GM18511 (cell line): ENCODE results near the gene SUSD6.

Source experiments
- ATAC-seq: cut with Tn5 transposase; IDR thresholded peaks from one replicate; pipeline ENCODE4 v1.9.1; 2021; ENCODE audit warnings: mild to moderate bottlenecking, moderate library complexity; ENCODE audit not compliant: unreplicated experiment

SUSD6 gene, protein sequence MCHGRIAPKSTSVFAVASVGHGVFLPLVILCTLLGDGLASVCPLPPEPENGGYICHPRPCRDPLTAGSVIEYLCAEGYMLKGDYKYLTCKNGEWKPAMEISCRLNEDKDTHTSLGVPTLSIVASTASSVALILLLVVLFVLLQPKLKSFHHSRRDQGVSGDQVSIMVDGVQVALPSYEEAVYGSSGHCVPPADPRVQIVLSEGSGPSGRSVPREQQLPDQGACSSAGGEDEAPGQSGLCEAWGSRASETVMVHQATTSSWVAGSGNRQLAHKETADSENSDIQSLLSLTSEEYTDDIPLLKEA

DNA sequence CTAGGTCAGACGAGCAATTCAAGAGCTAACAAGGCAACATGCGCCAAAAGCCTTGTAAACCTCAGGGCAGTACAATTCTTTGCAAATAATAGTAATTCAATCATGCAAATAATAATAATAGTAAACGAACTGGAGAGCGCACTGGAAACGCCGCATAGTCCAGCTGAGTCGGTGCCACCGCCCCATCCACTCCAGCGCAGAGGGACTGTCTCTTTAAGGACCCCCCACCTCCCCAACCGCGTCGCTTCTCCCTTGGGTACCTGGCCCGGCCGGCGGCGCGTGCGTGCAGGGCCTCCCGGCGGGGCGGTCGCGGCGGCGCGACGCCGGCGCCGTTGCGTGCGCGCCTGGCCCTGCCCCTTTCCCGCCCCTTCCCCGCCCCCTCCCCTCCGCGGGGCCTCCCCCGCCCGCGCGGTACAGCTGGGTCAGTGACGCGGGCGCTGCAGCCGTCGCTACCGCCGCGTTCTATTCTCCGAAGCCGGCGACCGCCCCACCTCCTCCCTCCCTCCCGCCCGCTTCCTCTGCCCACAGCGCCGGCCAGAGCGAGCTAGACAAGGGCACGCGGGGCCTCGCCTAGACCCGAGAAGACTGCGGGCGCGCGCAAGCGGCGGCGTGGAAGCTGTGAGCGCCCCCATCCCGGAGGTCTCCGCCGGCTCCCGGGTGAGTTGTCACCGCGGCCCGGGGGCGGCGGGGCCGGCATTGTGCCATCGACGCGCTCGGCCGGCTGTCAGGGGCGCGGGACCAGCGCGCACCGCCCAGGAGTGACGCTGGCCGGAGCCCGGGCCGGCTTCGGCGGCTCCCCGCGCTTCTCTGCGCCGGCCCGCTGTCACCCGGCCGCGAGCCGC, at the start of gene SUSD6:
Gene SUSD6 (plus strand): TSS at position 425 of the 842 bp plus-strand sequence. CDS start 46,997 bp downstream, outside the sequence.
- peak; percentile 66 for ATAC-seq

DNA sequence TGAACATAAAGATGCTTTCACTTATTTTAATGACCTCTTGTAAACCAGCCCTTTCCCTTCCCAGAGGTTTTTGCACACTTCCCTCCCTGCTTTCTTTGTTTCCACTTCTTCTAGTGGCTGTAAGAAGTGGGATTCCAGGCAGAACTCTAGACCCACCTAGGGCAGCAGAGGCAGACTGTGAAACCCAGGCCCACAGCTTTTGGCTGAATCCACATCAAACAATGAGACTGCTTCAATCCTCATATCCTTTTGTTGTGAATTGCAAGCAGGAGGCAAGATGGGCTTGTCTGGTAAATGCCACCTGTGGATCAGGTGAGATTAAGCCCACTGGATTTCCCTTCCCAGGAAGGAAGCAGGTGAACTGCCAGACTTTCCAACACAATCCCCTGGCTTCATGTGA, 49.5 kb upstream of the SUSD6 start:
- no peak for ATAC-seq

DNA sequence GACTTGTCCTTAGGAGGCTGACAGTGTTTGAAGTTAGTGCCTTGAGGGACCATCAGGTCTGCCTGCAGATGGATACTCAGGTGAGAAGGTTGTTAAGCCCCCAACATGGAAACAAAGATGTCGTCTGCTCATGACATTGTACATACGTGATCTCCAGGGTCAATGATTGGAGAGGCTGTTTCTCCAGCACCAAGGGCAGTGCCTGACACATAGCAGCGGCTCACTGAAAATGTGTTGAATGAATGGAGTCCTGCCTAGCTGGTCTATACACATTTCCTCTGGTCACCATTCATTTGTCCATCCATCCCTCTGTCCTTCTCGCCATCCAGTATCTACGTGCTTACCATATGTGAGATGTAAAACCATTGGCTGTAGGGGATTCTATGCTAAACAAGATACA, 43.8 kb upstream of the SUSD6 start:
- no peak for ATAC-seq

DNA sequence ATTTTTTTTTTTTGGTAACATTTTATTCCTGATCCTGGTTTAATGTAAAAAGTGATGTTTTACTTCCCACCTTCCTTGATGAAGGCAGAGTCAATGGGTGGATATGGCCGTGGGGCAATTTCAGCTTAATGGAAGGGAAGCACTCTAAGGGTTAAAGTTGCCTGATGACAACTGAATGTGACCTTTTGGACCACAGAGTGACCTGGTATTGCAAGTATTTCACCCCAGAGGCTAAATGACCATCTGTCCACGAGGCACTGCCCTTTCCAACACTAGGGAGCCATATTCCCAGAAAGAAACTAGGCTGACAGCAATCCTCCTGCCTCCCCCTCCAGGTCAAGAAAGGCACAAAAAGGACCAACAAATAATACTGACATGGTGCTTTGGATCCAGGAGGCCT, 41.5 kb upstream of the SUSD6 start:
- no peak for ATAC-seq

DNA sequence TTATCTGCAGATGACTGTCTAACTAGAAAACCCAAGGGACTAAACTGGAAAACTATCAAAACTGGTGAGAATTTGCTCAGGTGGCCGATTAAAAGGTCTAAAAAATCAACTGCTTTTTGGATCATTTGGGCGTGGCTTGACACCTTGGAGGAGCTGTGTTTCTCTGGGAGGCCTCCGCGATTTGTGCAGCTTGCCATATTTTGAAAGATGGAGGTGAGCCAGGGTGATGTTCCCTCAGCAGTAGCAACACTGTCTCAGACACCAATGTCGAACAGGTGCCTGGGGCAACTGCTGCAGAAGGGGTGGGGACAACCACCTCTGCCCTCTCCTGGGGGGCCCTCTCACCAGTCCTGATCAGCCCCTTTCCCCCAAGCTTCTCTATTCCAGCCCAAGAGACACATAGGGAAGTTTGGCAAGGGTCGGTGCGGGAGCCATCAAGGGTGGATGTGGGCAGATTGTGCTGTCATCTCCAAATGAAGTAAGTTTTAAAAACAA, 40.5 kb upstream of the SUSD6 start:
- ATAC-seq = no peak

DNA sequence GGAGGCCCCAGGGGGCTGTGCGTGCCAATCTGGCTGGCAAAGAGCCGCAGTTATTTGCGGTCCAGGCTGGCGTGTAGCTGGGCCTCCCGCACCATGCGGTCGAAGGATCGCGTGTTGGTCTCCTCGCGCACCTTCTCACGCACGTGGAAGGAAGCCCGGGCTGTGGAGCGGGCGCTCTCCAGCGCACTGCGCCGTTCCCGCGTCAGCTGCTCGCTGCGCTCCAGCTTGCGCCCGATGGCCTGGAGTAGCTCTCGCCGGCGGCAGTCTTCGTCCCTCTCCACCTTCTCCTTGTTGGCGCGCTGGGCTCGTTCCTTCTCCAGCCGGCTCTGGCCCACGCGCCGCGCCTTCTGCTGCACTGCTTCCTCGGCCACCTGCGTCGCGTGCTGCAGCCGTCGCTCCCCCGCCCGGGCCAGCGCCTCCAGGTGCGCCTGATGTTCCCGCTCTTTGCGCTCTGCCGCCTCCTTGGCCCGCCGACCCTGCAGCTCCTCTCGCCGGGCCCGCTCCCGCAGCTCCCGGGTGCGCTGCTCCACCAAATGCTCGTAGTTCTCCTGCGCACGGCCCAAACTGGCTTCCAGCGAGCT, 39.9 kb upstream of the SUSD6 start:
- no peak for ATAC-seq

DNA sequence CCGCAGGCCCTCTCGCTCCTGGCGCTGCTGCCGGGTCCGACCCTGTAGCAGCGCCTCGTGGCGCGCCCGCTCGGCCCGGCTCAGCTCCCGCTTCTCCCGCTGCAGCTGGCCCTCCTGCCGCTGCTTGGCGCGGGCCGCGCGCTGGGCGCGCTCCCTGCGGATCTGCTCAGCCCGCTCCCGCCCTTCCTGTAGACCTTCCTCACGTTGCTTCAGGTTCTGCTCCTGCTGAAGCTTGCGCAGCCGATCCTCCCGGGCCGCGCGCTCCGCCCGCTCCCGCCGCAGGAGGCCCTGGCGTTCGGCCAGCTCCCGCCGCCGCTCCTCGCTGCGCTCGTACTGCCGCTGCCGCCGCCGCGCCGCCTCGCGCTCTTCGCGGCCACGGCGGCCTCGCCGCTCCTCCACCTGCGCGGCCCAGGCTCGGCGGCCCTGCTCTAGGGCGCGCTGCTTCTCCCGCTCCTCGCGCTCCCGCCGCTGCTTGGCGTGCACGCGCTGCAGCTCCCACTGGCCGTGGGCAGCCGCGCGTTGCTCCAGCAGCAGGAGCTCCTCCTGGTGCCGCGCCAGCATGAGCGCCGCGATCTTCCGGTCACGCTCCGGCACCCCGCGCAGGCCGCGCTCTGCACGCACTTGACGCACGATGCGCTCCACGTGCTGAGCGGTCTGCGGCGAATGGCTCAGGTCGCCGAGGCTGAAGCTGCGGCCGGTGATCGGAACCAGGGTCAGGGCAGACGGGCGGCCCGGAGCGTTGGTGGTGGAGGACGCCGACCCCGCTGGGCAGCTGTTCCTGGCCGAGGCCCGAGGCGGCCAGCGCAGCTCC, 39.2 kb upstream of the SUSD6 start:
- ATAC-seq = no peak

DNA sequence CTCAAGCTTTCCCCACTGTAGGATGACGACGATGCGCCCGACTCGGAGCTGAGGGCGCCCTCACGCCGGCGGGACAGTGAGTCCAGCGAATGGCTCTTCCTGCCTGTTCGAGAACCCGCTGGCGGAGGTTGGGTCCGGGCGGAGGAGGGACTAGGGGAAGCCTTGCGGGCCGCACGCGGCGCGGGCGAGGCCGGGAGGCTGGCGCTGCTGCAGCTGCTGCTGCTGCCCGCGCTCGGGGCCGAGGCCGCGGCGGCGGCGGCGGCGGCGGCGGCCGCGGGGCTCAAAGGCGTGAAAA, 38.6 kb upstream of the SUSD6 start:
- no peak for ATAC-seq

DNA sequence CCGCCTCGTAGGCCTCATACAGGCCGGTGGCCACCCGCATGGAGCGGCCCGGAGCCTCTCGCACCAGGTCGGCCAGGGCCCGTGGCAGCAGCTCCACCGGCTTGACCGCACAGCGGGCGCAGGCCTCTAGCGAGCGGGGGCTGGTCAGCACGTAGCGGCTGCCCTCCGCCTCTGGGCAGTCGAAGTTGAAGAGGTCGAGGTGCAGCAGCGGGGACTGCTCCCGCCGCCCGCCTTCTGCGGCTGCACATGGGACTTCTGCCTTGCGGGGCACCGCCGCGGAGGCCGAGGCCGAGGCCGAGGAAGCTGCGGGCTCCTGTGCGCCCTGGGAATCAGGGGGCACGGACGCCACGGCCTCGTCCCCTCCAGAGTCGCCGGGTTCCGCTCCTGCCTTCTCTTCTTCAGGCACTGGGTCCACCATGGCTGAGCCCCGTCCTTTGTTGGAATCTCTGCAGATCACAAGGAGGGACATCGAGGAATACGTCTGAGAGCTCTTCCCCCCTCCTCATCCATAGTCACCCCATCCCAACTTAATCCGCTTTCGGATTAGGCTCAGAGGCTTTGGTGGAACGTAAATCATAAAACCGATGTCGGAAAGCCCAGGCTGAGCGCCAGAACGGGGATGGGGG, 38.1 kb upstream of the SUSD6 start:
- ATAC-seq = no peak

DNA sequence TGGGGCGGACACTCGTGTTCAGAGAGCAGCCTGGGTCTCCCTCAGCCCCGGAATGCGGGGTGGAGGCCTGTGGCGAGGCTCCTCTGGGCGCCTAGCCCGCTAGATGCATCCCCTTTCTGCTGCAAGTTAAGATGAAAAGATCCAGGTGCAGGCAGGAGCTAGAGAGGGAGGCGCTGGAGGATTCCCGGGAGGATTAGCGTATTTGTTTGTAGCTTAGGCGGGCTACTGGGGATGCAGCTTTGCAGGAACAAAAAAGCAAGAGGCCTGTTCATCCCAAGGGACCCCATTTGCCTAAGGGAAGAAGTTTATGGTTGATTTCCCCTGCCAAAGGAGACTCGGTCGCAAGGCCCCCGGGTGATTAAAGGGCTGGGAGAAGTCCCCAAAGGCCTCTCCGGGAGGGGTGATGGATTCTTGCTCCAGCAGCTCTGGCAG, 37.5 kb upstream of the SUSD6 start:
- no peak for ATAC-seq

DNA sequence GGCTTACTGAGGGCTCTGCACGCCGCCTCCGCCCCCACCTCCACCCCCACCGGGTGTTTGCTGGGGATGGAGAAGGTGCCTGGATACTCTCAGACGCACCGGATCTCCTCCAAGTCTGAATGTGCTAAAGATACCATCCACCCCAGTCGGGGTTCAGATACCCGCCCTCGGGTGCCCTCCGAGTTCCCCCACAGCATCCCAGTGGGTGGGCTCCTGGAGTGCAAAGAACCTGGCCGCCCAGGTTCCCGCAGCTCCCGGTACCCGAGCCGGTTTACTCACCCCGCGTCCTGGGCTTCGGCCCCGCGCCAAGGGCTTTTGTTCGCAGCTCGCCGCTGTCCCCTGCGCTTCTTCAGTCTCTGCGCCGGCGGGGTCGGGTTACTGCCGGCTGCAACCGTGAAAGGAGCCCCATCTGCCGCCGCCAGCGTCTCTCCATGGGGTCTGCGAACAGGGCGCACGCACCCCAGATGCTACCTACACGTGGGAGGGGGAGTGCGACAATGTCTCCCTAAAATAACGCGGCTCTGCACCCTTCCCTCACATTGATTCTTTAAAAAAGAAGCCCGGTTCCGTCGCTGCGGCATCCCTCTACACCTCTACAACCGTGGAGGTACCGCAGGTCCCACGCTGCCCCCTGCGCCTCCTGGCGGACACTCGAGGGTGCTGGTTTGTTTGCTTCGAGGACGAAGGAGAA, 37.0 kb upstream of the SUSD6 start, which contains the start of gene CCDC177:
Gene CCDC177 (minus strand): TSS at position 609 of the 691 bp plus-strand sequence. CDS start 1,249 bp downstream, outside the sequence.
- ATAC-seq = no peak

DNA sequence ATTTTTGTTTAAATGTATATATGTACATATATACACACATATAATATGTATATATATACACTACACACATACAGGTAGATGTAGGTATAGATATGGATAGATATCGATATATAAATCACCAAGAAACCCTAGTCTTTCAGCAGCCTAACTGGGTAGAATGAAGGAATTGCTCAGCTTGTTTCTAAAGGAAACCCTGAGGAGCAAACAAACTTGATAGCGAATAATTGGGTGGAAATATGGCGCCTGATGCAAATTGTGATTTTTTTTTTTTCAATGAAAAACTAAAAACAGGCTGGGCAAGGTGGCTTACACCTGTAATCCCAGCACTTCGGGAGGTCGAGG, 36.5 kb upstream of the SUSD6 start:
- ATAC-seq = no peak

DNA sequence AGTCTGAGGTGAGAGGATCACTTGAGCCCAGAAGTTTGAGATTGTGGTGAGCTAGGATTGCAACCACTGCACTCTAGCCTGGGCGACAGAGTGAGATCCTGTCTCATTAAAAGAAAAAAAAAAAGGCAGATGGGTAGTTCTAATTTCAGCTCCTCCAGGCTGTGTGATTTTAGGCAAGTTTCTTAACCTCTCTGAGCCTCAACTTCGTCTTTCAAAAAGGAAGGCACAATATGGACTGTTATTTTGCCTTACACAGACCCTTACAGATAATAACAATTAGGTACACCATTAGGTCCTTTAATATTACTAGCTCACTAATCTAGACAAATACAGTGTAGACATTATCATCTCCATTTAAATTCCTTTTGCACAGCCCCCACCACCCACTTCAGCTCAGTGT, 31.9 kb upstream of the SUSD6 start:
- ATAC-seq = no peak

DNA sequence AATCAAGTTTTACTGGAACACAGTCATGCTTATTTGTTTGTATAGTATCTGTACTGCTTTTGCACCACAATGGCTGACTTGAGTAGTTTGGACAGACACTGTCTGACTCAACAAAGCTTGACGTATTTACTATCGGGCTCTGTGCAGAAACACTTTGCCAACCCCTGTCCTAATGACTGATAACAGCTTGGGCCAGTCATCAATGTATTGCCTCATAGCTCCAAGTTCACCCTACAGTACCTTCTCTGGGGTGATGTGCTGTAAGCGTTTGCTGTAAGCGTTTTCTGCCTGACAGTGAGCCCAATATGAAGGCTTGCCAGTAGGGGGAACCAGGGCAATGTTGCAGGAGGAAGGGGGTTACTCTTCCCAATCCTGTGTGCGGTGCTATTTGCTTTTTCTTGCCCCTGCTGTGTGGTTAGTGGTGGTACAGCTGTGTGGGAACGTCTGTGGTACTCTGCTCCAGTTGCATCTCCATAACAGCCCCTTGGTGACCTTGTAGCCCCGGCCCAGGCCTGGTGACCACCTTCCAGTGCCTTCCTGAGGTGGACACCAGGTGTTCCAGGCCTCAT, 31.3 kb upstream of the SUSD6 start:
- no peak for ATAC-seq

DNA sequence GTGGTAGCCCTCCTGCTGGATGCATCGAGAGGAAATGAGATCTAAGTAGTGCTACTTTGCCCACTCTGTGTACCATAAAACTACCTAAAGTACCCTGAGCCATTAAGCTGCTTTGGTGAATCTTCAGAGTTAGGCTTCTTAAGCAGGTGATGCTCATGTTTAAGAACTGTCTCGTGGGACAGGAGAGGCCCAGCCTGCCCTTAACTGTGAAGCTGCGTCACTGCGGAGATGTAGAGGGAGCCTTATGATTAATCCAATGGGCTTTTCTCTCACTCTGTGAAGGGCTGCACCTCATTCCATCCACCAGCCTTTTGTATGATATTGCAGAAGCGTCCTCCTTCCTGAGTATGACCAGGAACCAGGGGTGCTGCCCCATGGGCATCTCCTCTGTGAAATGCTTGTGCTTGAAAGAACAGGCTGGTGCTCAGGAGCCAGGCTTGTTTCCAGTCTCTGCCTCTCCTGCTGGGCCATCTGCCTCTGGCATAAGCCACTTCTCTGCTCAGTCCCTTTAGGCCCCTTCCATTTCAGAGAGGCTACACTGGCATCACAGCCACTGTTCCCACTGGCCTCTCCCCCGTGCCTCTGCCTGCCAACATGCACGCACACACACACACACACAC, 30.0 kb upstream of the SUSD6 start:
- no peak for ATAC-seq

DNA sequence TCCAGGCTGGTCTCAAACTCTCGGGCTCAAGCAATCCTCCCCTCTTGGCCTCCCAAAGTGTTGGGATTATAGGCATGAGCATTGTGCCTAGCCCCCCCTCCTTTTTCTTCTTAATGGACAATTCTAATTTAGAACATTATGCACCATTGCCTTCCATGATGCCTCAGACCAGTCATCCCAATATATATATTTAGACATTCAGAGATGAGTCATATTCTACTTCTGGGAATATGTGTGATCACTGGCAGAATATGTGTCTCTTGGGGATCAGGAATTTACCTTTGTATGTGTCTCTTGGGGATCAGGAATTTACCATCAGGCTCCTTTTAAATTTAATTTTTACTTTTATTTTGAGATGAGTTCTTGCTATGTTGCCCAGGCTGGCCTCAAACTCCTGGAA, 29.2 kb upstream of the SUSD6 start:
- ATAC-seq = no peak

DNA sequence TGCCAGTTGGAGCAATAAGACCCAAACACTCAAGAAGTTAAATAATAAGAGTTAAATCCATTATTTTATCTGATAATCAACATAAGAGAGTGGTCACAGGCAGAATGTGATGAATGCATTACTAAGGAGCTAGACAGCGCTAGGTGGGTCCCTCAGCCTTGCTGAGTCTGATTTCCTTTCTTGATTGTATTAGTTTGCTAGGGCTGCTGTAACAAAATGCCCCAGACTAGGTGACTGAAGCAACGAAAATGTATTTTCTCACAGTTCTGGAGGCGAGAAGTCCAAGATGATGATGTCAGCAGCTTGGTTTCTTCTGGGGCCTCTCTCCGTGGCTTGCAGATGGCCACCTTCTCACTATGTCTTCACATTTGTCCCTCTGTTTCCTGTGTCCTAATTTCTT, 28.6 kb upstream of the SUSD6 start:
- ATAC-seq = no peak

DNA sequence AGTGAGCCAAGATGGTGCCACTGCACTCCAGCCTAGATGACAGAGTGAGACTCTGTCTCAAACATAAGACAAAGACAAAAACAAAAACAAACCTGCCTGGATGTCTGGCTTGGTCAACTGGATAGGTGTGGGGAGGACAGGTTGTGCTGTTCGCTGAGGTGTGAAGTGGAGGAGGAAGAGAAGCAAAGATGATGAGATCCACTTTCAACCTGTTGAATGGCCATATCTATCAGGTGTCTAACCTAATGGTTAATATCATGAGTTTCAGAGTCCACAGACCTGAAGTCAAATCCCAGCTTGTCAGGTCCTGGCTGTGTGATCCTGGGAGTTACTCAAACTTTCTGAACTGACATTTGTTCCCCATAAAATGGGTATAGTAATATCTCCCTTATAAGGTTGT, 27.0 kb upstream of the SUSD6 start:
- no peak for ATAC-seq

DNA sequence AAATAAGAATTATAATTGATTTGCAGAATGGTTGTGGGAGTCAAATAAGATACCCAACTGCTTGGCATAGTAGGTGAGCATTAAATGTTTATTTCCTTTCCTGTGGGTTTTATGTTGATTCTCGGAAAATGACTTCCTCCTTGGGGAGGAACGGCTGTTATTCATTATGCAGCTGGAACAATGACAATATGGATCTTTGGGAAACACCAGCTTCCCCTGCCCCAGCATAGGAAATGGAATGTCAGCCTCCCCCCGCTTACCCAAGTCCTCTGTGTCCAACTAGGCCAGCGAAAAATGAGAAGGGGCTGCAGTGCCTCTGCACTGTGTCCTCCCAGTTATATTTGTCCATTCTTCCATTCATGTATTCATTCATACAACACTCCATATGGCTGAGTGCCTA, 25.0 kb upstream of the SUSD6 start:
- no peak for ATAC-seq
